Measurements from ENCODE around the gene CLDN18.

The CLDN18 gene

DNA sequence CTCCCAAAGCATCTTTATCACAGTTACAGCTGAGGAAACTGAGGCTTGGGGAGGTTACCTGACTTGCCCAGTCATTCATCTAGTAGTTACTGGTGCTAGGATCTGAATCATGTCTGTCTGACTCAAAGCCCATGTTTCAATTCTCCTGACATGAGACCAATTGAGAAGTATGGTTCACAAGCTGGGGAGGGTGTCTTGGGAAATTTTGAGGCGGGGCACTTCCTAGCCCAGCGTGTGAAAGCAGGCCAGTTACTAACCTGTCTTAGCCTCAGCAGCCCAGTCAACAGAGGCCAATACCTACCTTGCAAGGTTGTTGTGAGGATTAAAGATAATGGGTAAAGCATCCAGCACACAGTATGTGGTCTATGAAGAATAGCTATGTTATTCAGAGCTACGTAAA is 37.0 kb downstream of the CLDN18 start:
- Histone ChIP-seq H3K4me1 (peaks cover under 1% of the 10 kb centered on the region), H3K79me2 (no peaks in the 10 kb centered on the region), H2AFZ (no peak overlapping the region), H3K9ac (no peak overlapping the region), H3K27me3 (ENCODE audit: control insufficient read depth, insufficient read depth, low read length) (no peaks in the 10 kb centered on the region), H3K4me3 (ENCODE audit: low read depth, low read length) (no peak overlapping the region), H3K36me3 (ENCODE audit: control insufficient read depth, insufficient read depth, low read length) (no peaks in the 10 kb centered on the region), H3K27ac (no peak overlapping the region), H3K9me3 (ENCODE audit: control insufficient read depth, low read length) (no peaks in the 10 kb centered on the region), H3K4me2 (ENCODE audit: low read length) (no peak overlapping the region)
- no peak for TF ChIP-seq CTCF (IDR thresholded peaks at IDR 0.05)

DNA sequence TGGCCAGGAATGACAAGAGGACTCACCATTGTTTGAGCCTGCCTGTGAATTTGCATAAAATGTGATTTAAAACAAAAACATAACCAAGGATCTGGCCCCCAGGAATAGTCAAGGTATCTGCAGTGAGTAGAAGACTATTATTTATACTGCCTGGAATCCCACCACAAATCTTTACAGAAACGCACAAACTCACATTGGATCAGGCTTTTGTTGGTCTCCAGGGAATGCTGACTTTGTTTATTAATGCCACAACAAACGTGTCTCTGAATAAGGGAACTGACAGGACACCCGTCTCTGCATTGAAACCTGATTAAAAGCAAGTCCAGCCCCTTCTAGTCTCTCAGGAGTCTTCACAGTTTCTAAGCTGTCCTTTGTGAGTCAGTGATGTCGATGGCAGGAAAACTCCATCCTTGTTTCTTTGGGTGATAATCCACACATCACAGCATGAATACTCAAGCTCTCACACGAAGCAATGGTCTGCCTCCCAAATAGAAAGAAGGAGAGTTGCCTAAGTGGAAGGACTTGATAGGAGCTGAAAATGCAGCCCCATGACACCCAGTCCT is 37.7 kb downstream of the CLDN18 start:
- H3K27ac ChIP-seq, result no peak overlapping the region
- no peaks in the 10 kb centered on the region for H3K36me3 ChIP-seq (ENCODE audit: control insufficient read depth, insufficient read depth, low read length)
- no peak overlapping the region for H3K4me2 ChIP-seq (ENCODE audit: low read length)
- H3K79me2 ChIP-seq, result no peaks in the 10 kb centered on the region
- H3K9me3 ChIP-seq (ENCODE audit: control insufficient read depth, low read length), result no peaks in the 10 kb centered on the region
- no peak for TF ChIP-seq CTCF (IDR thresholded peaks at IDR 0.05)
- no peak overlapping the region for H3K4me3 ChIP-seq (ENCODE audit: low read depth, low read length)
- no peaks in the 10 kb centered on the region for H3K27me3 ChIP-seq (ENCODE audit: control insufficient read depth, insufficient read depth, low read length)
- no peak overlapping the region for H3K9ac ChIP-seq
- no peak overlapping the region for H2AFZ ChIP-seq
- H3K4me1 ChIP-seq, result peaks cover 8% of the 10 kb centered on the region

DNA sequence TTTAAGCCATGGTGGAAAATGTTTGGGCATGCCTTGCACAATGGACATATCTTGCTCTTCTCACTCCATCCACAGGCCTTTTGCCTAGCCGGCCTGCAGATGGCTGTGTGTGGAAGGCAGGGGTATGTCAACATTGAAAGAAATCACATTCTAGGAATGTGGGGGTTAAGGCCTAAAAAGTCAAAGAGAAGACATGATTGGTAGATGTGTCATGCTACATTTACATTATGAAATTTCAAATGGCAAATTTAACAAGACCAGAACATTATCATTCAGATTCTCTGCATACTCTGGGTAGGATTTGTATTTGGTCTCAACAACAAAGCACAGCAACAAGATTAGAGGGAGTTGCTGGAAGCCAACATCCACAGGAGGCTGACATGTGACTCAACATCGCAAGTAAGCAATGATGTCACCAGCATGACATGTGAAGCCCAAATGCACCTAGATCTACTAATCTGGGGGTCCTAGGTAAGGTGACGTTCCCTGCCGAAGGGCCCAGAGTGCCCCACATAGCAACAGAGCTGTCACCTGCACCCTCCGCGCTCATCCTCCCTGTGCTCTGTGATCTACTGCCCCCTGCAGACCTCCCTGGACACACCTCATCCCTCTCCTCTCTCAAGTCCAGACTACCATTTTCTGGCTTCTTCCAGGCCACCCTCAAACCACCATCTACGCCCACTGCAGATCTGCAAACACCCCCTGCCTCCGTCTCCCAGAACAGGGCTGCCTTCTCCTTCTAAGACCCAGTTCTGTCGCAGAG is 39.4 kb downstream of the CLDN18 start:
- TF ChIP-seq CTCF (IDR thresholded peaks at IDR 0.05), result no peak
- Histone ChIP-seq H3K27me3 (ENCODE audit: control insufficient read depth, insufficient read depth, low read length) (no peaks in the 10 kb centered on the region), H3K27ac (no peak overlapping the region), H3K79me2 (no peaks in the 10 kb centered on the region), H2AFZ (no peak overlapping the region), H3K9ac (no peak overlapping the region), H3K4me1 (peaks cover 13% of the 10 kb centered on the region), H3K36me3 (ENCODE audit: control insufficient read depth, insufficient read depth, low read length) (no peaks in the 10 kb centered on the region), H3K4me2 (ENCODE audit: low read length) (no peak overlapping the region), H3K4me3 (ENCODE audit: low read depth, low read length) (no peak overlapping the region), H3K9me3 (ENCODE audit: control insufficient read depth, low read length) (no peaks in the 10 kb centered on the region)

DNA sequence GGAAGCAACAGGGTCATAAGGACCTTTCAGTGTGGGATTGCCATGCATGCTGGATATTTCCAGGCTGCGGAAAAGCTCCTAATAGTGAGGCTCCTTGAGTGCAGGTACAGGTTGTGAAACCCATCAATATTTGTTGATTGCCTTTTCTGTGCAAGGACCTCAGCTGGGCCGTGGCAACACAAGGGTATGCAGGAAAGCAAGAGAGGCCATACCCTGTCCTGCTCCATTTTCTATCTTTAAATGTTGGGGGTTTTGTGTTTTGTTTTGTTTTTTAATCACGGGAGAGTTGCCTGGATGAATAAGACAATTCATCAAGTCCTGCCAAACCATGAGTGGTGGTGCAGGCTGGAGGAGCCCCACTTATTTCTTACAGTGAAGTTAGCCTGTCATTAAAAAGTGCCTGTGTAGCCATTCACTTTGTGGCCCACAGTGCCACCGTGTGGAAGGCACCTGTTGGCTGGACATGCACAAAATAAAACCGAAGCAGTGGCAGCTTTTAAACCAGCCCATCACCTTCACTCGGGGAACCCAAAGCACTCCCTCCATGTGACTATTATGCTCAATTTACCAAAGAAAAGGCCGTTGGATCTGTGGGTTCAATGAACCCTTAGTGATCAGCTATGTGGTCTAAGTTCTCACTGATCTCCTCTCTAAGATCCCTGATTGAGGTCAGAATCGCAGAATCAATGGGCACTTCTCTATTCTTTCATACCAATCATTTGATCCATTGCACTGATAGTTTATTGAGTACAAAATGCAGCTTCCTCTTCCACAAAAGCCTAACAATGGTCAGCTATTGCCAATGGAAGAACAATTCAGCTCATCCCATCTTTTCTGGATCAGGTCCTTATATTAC is 42.2 kb downstream of the CLDN18 start:
- Histone ChIP-seq H2AFZ (peak overlapping the region; percentile 15), H3K79me2 (no peaks in the 10 kb centered on the region), H3K27me3 (ENCODE audit: control insufficient read depth, insufficient read depth, low read length) (no peaks in the 10 kb centered on the region), H3K36me3 (ENCODE audit: control insufficient read depth, insufficient read depth, low read length) (no peaks in the 10 kb centered on the region), H3K27ac (no peak overlapping the region), H3K4me2 (ENCODE audit: low read length) (no peak overlapping the region), H3K4me1 (peaks cover 13% of the 10 kb centered on the region), H3K9me3 (ENCODE audit: control insufficient read depth, low read length) (no peaks in the 10 kb centered on the region), H3K4me3 (ENCODE audit: low read depth, low read length) (no peak overlapping the region), H3K9ac (no peak overlapping the region)
- peak; percentile 54 for TF ChIP-seq CTCF (IDR thresholded peaks at IDR 0.05)
